Hematopoietic multipotent progenitor cell treated with erythropoietin and hydrocortisone succinate and interleukin-3 and kit ligand, for 4 days (in vitro differentiated cells): ENCODE results near the gene UBE2I.

Source experiments
- DNase-seq: peaks from one replicate; pipeline ENCODE4 v3.0.0-alpha.2; 2015

UBE2I gene

GRCh38 chr16:1331712-1332617, 22.5 kb downstream of the UBE2I start:
- DNase-seq = peak; percentile 77

GRCh38 chr16:1332618-1333148, 23.2 kb downstream of the UBE2I start:
- DNase-seq = no peak

GRCh38 chr16:1333149-1333812, 23.8 kb downstream of the UBE2I start, which contains the start of gene BAIAP3:
Gene BAIAP3 (plus strand): TSS chr16:1333645. CDS start chr16:1338550, 4,905 bp downstream.
- DNase-seq = peak; percentile 71

- DNase-seq = no peak
Measured at GRCh38 chr16:1333854-1334700, 24.6 kb downstream of the UBE2I start.

- DNase-seq = no peak
Measured at GRCh38 chr16:1334739-1335138, 25.3 kb downstream of the UBE2I start.

GRCh38 chr16:1335211-1335971, 26.0 kb downstream of the UBE2I start:
- no peak for DNase-seq

GRCh38 chr16:1335996-1336395, 26.6 kb downstream of the UBE2I start:
- DNase-seq = no peak

GRCh38 chr16:1336619-1337018, 27.2 kb downstream of the UBE2I start:
- DNase-seq = no peak

- no peak for DNase-seq
Measured at GRCh38 chr16:1337486-1337885, 28.1 kb downstream of the UBE2I start.

- DNase-seq = peak; percentile 49
Measured at GRCh38 chr16:1338119-1338730, 28.8 kb downstream of the UBE2I start.

GRCh38 chr16:1338855-1339675, 29.6 kb downstream of the UBE2I start:
- no peak for DNase-seq

GRCh38 chr16:1340730-1341494, 31.5 kb downstream of the UBE2I start:
- no peak for DNase-seq

- DNase-seq = no peak
Measured at GRCh38 chr16:1341495-1342420, 32.3 kb downstream of the UBE2I start.

GRCh38 chr16:1342526-1343427, 33.3 kb downstream of the UBE2I start:
- DNase-seq = peak; percentile 99

GRCh38 chr16:1343428-1344242, 34.2 kb downstream of the UBE2I start:
- DNase-seq = no peak

- DNase-seq = no peak
Measured at GRCh38 chr16:1344499-1344898, 35.1 kb downstream of the UBE2I start.

GRCh38 chr16:1345087-1345486, 35.7 kb downstream of the UBE2I start:
- no peak for DNase-seq
